ENCODE results near the gene SLC6A7.

The SLC6A7 gene

DNA sequence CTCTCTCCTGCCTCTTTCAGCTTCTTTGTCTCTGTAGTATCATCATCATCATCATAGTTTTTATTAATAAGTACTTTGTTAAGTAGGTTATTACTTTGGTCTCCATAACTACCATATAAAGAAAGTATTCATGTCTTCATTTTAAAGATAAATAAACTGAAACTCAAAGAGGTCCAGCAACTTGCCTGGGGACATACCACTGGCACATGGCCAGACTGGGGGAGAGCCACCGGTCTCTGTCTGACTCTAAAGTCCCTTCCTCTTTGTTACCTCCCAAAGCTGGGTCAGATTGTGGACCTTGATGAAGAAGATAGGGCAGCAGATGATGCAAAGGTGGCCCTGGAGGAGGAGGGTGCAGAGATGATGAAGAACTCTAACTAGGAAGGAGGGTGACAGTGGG is 14.8 kb upstream of the SLC6A7 start:
- no peak for DNase-seq

DNA sequence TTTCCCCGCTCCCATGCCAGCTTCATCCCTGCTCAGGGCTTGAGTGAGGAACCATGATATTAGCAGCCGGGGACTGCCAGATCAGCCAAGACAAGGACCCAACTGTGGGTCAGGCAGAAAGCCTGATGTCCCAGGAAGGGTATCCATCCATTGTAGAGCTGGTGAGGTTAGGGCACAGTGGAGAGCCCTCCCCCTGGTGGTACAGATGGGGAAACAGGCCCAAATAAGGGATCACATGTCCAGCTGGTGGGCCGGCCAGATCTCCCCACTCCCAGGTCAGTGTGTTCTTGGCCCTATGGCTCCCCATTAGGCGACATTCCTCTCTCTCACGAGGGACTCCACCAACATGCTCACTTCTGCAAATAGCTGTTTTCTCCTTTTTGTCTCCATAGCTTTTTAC is 14.3 kb upstream of the SLC6A7 start:
- no peak for DNase-seq

DNA sequence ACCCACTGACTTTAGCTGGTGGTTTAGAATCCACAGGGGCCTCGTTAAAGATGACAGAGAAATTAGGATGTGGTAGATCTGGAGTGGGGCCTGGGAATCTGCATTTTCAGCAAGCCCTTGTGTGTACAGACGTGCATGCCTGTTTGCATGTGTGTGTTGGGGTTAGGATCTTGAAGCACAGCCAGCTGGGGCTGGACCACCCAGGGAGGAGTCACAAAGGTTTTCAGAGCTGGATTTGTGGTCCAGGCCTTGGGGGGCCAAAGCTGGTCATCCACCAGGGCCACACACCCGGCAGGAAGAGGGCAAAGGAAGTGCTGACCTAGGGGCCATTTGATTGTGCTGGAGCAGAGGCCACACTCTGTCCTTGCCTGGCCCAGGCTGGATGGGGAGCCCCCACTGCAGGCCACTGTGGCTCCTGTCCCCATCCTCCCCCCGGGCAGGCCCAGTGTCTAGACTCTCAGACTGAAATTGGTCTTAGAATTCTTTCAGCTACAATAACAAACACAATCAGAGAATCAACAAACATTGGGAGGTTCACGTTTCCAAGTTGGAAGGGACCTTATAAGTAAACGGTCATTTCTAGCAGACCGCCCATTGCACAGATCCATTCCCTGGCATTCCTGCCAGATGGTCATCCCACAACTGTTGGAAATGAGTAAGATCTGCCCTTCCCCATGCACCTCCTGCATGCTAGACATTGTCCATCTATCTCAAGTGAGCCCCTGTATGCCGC is 13.0 kb upstream of the SLC6A7 start:
- no peak for DNase-seq

DNA sequence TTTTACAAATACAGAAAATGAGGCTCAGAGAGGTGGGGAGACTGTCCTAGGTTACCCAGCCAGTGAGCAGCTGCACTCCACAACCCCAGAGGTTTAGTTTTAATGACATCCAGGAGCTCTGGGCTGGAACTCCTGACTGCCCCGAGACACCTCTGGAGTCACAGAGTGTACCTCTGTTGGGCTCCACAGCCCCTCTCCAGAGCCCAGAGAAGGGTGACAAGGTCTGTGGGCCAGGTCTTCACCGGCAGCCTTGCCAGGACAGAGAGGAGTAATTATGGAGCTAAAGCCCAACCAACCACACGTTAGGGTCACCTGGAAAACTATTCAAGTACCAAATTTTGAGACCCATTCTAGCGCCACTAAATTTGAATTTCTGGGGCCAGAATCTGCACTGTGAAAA is 12.1 kb upstream of the SLC6A7 start:
- DNase-seq = no peak

DNA sequence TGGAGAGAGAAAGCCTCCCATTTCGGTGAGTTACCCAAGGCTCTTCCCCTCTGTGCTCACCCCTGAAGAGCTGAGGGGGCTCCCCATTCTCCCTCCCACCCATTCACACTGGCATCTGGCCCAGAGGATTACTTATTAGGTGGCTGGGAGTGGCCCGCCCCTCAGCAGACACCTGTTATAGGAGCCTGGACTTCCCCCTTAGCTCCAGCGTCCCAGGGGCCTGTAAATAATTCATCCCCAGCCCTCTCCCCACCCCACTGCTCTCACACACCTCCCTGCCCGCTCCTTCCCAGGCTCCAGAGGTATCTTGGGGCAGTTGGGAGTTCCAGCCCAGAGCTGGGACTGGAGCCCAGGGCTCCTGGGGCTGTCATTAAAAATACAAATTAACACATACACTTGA is 11.6 kb upstream of the SLC6A7 start:
- DNase-seq = no peak

DNA sequence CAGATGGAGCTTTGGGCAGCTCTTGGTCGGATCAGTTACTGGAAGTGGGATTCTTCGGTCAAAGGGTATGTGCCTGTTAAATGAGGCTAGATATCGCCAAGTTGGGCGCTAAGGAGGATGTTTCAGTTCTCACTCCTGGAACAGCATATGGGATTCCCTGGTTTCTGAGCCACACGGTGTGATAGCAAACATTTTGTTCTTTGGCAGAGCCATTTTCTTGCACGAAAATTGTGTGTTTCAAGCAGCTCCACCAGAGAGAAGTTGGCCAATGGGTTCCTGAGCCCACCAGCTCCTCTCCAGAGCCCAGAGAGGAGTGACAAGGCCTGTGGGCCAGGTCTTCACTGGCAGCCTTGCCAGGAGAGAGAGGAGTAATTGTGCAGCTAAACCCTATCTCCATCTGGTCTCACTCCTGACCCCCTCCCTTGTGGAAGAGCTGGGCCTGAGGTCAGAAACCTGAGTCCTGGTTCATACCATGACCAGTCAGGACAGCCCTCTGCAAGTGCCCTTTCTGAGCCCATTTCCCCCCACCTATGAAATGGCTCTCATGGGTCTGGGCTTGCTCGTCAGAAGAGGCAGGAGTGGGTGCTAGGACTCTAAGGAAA is 10.7 kb upstream of the SLC6A7 start:
- no peak for DNase-seq

DNA sequence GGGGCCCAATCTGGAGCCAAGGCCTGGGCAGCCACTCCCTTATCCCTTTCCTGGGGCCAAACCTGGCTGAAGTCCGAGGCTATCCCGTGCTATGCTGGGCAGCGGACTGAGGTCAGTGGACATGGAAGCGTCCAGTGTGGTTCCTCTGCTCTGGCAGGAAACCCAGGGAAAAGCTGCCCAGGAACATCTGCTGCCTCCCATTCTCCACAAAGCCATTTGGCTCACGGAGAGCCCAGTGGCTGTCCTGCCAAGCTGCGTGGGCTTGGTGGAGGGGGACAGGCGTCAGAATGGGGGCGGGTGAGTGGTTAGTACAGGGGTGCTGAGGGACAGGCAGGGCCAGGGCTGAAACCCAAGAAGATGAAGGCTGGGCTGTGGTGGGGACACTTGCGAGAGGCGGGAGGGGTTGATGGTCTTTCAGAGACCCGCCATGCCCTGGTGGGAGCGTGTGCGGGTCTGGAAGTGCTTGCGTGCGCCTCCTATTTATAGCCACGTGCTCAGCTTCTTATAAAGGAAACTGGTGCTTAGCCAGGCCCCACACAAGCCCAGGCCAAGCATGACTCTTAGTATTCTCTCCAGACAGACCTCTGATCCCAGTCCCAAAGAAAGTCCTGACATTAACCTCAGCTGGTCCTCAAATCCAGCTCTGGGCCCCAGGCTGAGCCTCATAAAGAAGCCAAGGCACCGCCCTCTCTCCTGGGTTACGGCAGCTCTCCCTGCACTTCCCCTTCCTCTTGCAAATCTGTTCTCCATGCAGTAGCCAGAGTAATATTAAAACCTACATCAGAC is 9.4 kb upstream of the SLC6A7 start:
- peak; percentile 90 for DNase-seq

DNA sequence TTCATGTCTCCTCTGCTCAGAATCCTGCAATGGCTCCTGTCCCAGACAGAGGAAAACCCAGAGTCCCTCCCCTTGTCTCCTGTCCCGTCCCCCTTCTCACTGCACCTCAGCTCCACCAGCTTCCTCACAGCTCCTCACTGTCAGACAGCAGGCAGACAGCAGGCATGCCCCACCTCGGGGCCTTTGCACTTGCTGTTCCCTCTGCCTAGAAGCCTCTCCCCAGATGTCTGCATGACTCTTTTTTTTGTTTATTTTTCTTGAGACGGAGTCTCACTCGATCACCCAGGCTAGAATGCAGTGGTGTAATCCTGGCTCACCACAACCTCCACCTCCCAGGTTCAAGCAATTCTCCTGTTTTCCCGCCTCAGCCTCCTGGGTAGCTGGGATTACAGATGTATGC is 8.8 kb upstream of the SLC6A7 start:
- no peak for DNase-seq

DNA sequence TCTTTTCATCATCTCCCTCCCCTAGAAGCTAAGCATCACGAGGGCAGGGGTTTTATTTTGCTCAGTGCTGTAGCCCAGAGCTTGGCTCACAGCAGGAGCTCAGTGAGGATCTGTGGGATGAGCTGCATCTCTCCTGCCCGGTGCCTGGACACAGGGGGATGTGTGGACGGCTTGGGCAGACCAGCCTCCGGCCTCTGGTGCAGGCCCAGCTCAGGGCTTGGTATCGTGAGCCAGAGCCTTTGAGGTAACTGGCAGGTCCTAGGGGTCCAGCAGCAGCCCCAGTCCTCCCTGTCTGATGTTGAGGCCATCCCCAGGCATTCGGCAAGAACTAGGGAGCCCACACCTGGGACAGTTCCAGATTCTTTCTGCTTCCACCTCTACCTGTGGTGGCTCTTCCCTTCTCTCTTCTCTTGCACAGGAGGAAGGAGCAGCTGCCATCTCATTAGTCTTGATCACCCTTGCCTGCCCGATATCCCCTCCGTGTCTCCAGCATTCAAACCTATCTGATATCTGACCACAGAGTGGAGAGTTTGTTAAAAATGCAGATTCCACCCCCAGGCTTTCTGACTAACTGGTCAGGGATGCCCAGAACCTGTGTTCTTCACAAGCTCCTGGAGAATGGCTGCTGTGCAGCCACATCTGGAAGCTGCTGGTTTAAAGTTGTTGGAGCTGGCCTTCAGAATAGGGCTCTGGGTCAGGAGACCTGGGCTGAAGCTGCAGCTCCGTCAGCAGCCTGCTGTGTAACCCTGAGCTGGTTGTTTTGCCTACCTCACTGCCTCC is 7.9 kb upstream of the SLC6A7 start:
- no peak for DNase-seq

DNA sequence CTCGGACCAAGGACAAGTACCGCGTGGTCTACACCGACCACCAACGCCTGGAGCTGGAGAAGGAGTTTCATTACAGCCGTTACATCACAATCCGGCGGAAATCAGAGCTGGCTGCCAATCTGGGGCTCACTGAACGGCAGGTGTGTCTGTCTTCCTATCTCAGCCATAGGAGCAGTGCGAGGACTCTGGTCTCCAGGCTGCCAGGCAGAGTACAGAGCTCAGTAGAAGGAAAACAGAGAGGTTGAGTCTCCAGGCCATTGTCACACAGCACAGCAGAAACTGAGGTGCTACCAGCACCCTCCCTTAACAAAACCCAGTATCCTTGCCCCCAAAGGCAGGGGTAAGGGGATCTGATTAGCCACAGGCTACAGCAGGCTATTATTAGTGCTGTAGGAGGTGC is 7.1 kb upstream of the SLC6A7 start:
- DNase-seq = no peak

DNA sequence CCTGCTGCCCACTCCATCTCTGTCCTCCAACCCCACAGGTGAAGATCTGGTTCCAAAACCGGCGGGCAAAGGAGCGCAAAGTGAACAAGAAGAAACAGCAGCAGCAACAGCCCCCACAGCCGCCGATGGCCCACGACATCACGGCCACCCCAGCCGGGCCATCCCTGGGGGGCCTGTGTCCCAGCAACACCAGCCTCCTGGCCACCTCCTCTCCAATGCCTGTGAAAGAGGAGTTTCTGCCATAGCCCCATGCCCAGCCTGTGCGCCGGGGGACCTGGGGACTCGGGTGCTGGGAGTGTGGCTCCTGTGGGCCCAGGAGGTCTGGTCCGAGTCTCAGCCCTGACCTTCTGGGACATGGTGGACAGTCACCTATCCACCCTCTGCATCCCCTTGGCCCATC is 6.4 kb upstream of the SLC6A7 start:
- DNase-seq = no peak

DNA sequence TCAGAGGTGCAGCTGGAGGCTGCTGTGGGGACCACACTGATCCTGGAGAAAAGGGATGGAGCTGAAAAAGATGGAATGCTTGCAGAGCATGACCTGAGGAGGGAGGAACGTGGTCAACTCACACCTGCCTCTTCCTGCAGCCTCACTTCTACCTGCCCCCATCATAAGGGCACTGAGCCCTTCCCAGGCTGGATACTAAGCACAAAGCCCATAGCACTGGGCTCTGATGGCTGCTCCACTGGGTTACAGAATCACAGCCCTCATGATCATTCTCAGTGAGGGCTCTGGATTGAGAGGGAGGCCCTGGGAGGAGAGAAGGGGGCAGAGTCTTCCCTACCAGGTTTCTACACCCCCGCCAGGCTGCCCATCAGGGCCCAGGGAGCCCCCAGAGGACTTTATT is 5.9 kb upstream of the SLC6A7 start:
- no peak for DNase-seq

DNA sequence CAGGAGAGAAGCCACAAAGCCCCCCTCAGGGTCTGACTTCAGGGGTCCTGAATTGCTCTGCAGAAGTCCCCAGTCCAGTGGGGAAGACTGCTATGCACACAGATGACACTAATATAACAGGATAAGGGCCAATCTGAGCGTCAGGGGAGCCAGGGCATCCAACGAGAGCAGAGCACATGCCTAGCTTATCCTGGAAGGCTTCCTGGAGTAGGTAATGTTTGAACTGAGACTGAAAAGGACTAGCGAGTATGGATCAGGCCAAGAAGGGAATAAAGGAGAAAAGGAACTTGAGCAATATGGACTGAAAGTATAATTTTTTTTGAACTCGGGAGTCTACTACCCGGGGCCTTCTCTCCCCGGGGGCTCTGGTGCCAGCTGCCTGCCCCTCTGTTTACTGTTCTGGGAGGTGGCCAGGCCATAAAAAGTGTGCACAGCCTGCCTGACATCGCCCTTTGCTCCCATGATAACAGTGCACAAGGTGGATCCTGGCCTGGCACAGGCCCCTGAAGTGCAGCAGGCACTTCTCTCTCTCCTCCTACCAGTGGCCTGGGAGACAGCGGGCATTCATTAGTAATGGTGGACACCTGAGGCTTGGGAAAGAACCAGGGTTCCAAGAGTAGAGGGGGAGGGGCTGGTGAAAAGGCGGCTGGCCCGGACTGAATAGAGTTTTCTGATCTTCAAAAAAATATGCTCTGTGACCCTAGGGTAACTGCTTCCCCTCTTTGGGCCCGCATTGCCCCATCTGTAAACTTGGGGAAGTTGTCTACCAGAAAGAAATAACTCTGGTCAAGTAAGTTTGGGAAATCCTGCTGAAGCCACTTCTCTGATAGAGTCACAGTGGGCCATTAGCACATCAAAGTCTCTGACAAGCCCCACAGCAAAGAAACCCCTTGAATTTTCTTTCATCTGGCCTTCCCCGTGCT is 4.6 kb upstream of the SLC6A7 start:
- no peak for DNase-seq

DNA sequence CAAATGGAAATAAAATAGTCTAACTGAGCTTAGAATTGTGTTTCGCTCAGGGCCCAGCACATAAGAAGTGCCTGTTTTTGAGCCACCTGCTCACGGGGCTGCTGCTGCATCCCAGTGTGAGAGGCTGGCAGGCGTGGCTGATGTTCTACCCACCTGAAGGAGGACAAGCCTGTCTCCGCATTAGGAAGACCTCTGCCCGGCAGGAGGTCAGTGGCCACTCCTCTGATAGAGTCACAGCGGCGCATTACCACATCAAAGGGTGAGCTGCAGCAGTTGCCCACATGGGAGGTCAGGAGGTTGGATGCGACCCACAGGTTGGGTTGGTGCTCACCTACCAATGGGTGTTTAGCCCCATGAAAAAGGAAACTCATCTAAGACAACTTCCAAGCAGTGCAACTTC is 3.7 kb upstream of the SLC6A7 start:
- DNase-seq = no peak

DNA sequence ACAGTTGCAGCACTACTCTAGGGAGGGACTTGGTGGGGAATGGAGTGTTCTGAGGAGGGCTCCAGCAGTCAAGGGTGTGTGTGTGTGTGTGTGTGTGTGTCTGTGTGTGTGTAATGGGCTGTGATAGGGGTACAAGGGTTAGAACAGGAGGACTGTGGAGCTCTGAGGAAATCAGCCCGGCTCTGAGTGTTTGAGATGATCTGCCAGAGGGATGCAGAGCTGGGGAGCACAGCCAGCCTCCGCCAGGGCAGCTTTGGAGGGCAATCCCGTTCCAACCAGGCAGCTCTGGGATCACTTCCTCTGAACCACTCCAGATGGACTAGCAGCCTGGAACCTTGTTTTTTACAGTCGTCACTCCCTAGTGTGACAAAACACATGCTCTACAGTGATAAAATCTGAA is 3.0 kb upstream of the SLC6A7 start:
- no peak for DNase-seq

DNA sequence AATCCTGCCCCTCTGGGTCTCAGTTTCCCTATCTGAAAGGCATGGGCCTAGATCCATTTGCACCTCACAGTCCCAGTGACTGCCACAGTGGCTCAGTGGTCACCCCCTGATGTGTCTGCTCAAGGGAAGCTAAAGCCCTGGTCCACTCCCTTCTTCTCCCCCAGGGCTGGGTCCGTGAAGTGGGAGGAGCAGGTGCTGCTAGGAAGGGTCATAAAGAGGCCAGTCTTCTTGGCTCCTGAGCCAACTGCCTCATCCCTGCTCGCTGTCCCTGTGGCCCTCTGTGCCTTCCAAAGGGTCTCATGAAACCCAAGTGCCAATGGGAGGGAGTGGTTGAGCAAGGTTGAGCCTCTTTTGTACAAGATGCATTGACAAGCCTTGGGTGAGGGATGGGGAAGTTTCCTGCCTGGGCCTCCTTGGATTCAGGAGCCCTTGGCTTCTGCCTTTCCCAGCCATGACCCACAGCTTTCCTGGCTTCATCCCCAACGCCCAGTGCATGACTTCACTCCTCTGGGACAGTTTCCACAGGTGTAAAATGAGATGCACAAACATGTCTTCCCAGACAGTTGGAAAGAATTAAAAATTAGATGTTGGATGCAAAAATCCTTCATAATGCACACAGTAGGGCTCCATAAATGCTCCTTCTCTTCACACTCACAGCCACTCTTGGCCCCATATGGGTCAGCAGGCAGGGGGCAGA is 1.6 kb upstream of the SLC6A7 start:
- no peak for DNase-seq

DNA sequence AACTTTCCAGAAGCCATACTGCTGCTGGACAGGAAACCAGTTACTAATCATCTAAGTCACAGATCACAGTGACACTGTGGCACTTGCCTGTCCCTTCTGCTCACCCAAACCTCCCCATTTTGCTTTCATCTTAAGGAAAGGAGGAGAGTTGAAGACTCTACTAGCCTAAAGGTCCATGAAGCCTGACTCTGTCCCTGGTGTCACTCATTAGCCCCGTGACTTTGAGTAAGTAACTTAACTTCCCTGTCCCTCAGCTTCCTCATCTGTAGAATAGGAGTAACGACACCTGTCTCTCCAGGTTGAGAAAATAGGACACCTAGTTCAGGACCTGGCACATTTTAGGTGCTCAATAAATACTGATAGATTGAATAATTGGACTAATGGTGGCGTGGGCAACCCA is 536 bp upstream of the SLC6A7 start:
- DNase-seq = no peak

DNA sequence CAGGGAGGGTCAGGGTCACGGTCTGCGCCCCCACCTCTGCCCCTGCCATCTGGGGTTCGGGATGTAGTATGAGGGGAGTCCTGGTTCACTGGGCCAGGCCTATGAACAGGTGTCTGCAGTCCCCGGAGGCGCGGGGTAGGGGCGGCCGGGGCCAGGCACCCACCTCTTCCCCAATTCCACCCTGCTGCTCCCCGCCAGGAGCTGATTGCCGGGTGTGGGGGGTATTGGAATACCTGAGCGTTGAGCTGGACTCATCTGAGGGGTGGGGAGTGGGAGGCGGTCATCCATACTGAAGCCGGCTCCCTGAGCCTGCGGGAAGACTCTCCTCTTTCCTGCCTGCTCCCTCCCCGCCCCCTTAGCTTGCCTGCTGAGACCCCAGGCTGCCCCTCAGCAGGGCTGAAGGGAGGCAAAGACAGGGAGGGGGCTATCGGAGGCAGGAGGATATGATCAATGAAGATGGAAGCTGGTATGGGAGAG is 679 bp downstream of the SLC6A7 start:
- no peak for DNase-seq

DNA sequence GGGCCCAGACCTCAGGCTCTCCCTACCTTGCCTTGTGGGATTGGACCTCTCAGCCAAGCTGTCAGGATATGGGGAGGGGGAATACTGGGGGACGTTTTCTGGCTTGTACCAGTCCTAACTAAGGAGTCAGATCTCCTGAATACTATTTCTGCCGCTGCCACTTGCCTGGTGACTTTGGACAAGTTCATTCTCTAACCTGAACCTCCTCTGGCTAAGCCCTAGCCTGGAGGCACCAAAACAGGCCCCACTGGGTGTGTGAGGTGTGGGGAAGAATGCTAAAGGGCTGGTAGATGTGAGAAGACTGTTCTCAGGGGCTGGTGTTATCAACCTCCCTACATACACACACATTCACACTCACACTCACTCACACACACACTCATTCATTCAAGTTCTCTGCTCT is 1.1 kb downstream of the SLC6A7 start:
- DNase-seq = no peak

DNA sequence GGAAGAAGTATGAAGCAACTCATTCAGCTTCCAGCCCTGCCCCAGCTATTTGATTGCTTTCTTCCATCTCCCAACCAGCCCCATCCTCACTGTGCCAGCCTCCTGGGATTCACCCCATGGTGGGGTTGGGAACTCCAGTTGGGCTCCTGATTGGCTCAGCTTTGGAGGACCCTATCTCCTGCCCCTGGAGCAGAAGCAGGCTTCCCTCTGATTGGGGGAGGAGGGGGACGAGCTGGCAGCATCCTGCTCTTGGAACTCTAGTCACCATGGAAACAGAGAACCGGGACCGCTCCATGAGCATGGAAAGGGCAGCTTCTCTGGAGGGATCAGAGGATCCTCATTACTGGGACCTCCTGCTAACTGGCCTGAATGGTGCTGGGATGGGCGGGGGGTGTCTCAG is 2.6 kb downstream of the SLC6A7 start:
- DNase-seq = no peak

DNA sequence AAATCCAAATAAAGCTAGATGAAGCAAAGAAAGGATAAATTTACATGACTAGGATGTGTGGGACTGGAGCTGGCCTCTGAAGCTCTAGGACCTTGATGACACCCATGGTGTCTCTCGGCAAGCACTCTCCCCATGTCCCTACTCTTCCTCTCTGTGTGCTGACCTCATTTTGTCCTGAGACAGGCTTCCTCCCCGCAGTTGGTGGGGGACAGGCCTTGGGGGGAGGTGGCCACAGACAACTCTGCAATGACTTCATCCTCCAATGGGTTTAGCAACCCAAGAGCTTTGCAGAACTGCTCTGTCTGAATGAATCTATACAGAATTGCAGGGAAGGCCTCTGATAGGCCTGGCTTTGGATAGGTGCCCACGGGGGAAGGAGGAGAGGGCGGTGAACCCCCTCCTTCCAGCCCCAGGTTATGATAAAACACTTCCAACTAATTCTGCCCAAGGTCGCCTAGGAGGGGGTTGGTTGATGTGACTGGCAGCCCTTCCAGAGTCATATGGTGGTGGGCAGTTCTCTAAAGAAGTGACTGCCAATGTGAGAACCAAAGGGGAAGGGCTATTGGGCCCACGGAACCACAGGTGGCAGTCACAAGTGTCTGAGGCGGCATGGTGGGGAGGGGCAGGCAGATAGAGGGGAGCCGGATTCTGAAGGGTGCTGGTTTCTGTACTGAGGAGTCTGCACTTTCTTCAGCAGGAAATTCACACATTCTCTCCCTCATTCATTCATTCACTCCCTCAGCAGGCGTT is 6.0 kb downstream of the SLC6A7 start:
- DNase-seq = no peak
